ENCODE results near the gene SIRPA.

The SIRPA gene

GRCh38 chr20:1945660-1946059, 50.5 kb downstream of the SIRPA start:
- in situ Hi-C loops (cut with HindIII; ENCODE audit: low sequenced_read_pairs), result no loop called here
- H3K4me3 ChIP-seq (ENCODE audit: low read depth, low read length), result no peak overlapping the region
- no peak for DNase-seq (ENCODE audit: low read depth)
- TF ChIP-seq CTCF (IDR thresholded peaks at IDR 0.05; ENCODE audit: low read depth, low read length, missing control alignments), result no peak

GRCh38 chr20:1946442-1946761, 51.2 kb downstream of the SIRPA start:
- no peak for TF ChIP-seq CTCF (IDR thresholded peaks at IDR 0.05; ENCODE audit: low read depth, low read length, missing control alignments)
- no peak overlapping the region for H3K4me3 ChIP-seq (ENCODE audit: low read depth, low read length)
- no peak for DNase-seq (ENCODE audit: low read depth)
- in situ Hi-C loops (cut with HindIII; ENCODE audit: low sequenced_read_pairs), result no loop called here

- no peak for DNase-seq (ENCODE audit: low read depth)
- H3K4me3 ChIP-seq (ENCODE audit: low read depth, low read length), result no peak overlapping the region
- TF ChIP-seq CTCF (IDR thresholded peaks at IDR 0.05; ENCODE audit: low read depth, low read length, missing control alignments), result no peak
- in situ Hi-C loops (cut with HindIII; ENCODE audit: low sequenced_read_pairs), result no loop called here
Measured at GRCh38 chr20:1946762-1947534, 51.7 kb downstream of the SIRPA start.

GRCh38 chr20:1947535-1947846, 52.3 kb downstream of the SIRPA start:
- in situ Hi-C loops (cut with HindIII; ENCODE audit: low sequenced_read_pairs), result no loop called here
- no peak for DNase-seq (ENCODE audit: low read depth)
- H3K4me3 ChIP-seq (ENCODE audit: low read depth, low read length), result no peak overlapping the region
- no peak for TF ChIP-seq CTCF (IDR thresholded peaks at IDR 0.05; ENCODE audit: low read depth, low read length, missing control alignments)

- in situ Hi-C loops (cut with HindIII; ENCODE audit: low sequenced_read_pairs), result loop anchor here (10.0 kb wide), 1 partner anchor 215 kb away; no protein-coding TSS in a partner anchor
- H3K4me3 ChIP-seq (ENCODE audit: low read depth, low read length), result no peak overlapping the region
- no peak for DNase-seq (ENCODE audit: low read depth)
- TF ChIP-seq CTCF (IDR thresholded peaks at IDR 0.05; ENCODE audit: low read depth, low read length, missing control alignments), result no peak
Measured at GRCh38 chr20:1949347-1950100, 54.3 kb downstream of the SIRPA start.

- H3K4me3 ChIP-seq (ENCODE audit: low read depth, low read length), result no peak overlapping the region
- TF ChIP-seq CTCF (IDR thresholded peaks at IDR 0.05; ENCODE audit: low read depth, low read length, missing control alignments), result no peak
- in situ Hi-C loops (cut with HindIII; ENCODE audit: low sequenced_read_pairs), result loop anchor here (10.0 kb wide), 1 partner anchor 214 kb away; no protein-coding TSS in a partner anchor
- no peak for DNase-seq (ENCODE audit: low read depth)
Measured at GRCh38 chr20:1950836-1951235, 55.6 kb downstream of the SIRPA start.

Measured in astrocyte of the cerebellum (primary cell).